SIG-M5 treated with dmso at 0.1 percent for 504 hours (cell line): ENCODE results near the gene PRSS23.
A peak's percentile ranks its signal among the peaks of the same experiment; 100 is the strongest.

Source experiments
- DNase-seq: peaks from one replicate; lab custom pipeline; 2025; ENCODE audit not compliant: unreplicated experiment; lab: John Stamatoyannopoulos, UW

Gene PRSS23

DNA sequence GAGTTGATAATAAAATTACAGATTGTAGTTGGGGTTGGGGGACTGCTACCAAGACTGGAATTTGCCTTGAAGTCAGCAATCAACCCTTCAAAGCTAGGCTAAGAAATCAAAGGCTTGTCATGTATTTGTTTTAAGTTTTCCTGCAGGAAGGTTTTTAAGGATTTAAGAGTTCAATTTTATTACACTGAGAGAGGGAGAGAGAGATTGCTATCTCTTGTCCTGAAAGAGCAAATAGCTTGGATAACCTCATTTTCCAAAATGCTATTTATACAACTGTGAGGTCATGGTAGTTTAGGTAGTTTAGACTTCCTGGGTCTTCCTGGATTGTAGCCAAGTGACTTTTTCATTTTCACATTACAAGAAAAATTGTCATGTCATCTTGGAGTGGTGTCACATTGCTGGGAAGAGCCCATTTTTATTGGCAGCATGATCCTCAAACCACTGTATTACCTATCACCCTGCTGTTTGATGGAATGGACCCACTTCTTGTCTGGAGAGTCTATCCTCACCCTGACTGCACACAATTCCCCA is 10.1 kb upstream of the PRSS23 start:
- DNase-seq: no peak

DNA sequence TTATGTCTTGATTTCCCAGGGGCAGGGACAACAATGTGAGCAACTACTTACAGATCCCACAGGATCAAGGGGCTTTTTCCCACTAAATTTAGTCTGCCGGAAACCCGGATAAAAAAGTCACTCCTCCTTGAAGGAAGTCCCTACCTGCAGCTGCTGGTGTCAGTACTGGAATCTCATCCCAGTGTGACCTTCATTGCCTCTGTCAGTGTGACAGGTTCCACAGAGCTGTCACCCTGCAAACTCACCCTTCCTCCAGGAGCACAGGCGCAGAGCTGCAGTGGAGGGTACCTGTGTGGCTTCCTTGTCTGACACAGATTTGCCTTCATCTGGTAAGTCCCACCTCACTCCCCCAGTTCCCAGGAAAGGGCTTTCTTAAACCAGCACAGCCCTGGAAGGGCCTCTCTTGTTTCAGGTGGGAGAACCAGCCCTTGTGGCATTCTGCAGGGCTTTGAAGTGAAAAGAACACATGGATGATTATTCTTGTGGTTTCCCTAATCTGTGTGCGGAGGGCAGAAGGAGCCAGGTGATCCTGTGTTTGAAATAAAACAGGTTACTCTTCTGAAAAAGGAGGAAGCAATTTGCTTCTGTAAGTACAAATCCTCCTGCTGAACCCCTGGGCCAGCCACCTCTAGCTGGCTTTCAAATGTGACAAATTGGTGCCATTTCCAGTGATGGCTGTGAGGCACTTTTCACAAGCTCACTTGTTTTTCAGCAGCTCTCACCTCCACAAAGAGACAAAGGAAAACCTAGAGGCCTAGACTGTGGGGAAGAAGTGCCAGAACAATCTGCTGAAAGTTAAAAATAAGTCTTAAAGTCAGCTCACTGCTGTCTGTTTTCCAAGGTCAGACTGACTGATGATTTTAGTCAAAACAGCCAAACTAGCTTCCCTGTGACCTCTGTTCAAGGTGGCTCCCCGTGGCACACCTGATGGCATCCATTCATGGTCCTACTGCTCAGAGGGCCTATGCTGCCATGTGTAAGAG is 9.2 kb upstream of the PRSS23 start:
- DNase-seq: no peak

DNA sequence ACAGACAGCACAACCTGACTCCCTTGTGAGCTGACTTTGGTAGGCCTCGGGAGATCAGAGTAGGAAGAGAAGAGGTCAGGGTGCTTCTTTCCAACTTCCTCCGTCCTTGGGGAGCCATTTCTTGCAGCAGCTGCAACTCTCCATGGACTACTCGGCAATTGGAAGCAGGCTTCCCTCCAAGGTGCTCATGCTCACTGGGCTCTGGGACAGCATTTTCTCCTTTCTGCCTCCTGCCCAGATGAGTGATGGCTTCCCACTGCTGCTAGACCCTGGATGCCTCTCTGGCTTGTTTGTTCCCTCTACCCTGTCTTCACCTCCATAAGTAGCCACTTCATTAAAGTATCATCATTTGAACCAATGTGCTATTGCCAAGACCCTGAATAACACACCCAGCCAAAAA is 8.2 kb upstream of the PRSS23 start:
- no peak for DNase-seq

DNA sequence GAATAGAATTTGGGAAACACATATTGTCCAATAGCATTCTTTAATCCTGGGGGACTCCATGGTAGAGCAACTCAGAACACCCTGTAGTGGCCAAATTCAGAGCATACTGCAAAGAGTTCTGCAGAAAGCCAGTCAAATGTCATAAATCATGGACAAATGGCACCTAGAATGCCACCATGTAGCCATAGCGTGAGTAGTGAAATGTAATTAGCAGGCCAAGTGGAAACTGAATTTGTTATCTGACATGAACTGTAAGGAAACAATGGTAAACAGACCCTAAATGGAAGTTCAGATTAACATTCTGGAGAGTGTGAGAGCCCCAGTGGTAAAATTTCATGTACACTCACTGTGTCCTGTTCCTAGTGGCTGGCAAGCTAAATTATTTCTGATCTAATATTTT is 7.0 kb upstream of the PRSS23 start:
- no peak for DNase-seq

DNA sequence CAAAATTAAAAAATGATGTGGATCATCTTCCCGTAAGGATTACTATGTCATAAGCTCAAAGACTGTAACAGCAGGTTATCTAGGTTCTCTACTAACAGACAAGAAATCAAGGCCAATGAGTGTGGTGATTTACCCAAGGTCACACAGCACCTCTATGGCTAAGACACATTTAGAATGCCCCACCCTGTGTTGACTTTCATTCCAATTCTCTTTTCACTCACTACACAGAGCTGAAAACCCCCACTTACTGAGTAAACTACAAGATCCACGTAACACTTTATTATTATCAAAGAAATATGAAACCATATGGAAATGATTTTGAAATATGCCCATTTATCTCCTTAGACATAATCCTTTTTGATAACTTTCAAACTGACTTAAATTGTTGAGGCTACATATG is 4.8 kb upstream of the PRSS23 start:
- DNase-seq: no peak

DNA sequence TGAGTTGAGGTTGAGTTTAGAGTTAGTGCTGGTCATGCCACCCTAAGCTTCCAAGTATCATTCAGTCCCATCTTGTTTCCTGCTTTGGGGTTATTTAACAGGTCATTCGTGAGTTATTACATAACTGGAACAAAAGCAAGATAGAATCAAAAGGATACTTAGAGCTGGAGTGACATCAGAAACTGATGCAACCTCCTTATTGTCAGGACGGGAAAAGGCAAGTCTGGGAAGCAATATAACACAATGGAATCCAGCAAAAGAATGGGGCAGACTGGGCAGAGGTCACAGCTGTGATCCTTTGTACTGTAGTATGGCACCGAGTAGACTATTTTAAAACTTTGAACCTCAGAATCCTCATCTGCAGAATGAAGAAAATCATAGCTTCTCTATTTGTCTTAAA is 4.4 kb upstream of the PRSS23 start:
- no peak for DNase-seq

DNA sequence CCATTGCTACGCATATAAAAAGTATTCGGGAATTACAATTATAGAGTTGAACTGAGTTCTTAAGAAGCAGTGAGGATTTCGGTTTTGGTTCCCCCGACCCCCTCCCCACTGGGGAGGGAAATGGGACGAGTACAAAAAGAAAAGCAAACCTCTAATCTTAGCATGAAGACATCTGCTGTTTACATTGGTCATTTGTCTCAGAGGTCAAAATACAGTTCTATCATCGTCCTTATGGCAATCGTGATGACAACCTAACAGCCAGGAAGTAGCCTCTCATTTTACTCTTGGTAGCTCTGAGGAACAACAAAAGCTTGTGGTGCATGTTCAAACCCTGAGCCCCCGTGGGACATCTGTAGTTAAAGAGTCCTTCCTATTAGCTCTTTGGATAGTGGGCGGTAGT is 3.2 kb upstream of the PRSS23 start:
- no peak for DNase-seq

DNA sequence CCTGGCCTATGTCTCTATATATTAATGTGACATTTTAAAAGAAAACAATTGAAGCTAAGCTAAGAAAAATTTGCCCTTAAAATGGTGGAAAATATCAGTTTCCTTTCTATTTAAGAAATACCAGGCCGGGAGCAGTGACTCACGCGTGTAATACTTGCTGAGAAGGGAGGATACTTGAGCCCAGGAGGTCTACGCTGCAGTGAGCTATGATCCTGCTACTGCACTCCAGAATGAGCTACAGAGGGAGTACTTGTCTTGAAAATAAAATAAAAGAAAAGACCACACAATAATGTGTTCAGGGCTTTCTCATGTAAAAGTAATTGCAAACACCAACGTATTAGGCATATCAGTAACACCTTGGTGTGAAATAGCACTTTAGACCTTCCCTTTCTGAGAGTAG is 1.4 kb upstream of the PRSS23 start:
- DNase-seq: no peak

DNA sequence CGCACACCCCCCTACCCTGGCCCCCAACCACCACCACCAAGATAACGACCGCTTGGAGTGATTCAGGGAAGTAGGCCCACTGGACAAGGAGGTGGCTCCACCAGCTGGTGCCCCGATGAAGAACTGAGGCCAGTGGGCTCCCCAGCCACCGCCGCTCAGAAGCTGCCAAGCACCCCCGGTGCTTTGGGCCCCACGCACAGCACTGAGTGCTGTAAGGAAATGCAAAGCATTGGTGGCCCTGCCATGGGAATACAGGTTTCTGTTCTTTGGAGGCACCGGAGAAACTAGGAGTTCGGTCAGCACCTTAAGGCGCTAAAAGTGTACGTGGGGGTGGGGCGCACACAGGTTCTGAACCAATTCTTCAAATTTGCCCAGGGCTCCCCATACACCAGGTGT is 664 bp upstream of the PRSS23 start:
- no peak for DNase-seq

DNA sequence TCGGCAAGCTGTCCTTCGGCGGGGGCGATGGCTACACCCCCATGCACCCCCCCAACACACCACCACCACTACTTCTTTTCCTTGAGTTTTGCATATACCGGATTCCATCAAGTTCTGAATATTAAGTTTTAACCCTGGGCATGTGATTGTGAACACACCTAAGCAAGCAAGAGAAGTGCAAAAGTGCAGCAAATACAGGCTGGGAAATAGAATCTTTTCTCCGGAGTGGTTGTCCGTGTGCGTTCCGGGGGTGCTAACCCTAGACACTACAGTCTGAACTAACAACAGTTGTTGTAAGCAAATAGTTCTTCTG is 574 bp downstream of the PRSS23 start:
- DNase-seq: no peak

DNA sequence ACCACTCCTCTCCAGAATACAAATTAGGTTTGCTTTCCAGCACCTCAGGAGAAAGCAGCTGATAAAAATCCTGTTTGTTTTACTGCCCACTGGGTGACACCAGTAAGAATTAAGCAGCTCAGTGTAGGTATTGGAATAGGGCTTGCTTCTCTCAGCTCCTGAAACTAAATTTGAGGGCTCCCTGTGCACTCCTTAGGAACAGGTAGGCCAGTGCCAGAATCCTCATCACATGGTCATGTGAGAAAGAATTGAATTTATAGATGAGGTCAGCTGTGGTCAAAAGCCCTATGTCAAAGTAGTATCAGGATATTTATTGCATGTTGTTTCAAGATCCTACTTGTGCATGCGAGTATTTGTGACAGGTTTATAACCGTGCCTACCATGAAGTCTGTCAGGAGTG is 1.0 kb downstream of the PRSS23 start:
- no peak for DNase-seq

DNA sequence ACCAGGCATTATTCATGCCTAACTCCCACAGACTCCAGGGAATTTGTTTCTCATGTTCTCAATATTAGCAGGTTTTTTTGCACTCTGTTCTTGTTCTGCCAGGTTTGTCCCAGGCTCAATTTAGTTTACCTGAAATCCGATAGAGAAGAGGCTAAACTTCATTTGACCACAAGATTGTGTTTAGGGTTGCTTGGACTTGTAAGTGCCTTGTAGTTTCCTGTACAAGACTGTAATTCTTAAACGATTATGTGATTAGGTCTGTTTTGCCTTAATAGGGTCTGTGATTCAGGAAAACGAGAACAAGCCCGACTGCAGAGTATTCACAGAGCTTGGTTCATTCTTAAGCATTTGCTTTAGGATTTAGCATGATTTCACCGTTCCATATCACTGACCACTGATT is 1.8 kb downstream of the PRSS23 start:
- no peak for DNase-seq

DNA sequence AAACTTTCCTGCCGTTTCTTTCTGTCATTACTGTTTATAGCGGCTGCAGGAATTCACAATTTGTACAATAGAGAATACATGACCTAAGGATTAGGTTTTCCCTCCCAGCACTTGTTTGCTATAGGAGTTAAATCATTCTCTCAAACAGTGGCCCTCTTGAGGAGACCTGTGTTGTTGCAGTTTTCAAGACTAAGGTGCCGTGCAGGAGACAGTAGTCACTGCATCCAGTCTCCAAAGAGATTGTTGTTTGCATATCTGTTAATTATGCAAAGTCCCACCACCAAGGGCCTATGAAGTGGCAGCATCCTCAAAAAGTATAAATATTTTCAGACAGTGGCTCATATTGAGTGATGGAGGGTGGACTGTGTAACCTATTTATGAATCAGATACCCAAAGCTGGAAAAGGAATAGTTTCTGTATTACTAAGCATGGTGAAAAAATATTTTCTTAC is 2.3 kb downstream of the PRSS23 start:
- DNase-seq: peak; percentile 56

DNA sequence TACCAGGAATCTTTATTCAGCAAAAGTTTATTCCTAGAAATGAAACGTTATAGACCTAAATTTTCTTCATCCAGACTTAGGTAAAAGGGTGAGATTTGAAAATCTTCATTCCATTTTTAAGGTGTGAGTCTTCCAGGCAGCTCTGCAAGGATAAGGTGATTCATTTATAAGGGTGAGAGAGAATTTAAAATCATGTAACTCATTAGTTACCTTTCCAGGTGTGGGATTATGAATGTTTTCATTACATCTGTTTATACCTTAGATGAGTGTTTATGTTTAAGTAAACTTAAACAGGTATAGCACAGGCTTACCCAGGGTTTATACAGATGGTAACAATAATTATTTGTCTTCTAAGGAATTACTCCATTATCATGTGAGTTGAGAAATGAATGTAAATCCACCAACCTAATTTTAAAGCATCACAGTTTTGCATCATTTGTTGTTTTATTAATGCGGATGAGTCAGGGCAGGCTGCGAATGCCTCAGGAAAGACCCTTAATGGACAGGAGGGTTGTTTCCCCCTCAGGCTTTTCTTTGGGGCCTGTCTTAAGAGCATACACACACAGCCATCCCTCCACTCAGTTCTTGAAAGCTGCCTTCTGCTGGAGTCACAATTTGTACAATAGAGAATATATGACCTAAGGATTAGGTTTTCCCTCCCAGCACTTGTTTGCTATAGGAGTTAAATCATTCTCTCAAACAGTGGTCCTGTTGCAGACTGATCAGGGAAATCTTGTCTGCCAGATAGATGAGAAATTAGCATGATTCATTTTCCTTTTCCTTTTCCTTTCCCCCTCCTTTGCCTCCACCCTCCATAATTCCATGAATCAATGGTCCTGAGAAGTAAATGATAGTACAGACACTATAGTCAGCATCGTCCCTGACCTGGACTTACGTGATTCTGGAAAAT is 3.0 kb downstream of the PRSS23 start:
- no peak for DNase-seq

DNA sequence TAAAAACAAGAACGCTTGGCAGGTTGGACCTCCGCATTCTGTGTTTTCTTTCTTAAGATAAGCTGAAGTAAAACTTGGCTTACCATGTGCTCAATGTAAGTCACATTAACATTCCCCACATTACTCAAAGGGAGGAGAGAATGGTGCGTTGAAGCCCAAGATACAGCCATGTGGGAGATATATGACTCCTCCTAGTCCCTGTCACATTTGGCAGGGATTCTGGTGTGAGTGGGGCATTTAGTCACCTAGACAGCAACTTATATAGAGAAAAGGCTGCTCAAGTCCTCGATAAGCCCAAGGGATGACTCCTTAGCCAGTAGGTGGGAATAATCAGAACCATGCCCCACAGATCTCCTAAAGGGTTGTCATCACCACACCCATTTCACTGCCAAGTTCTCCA is 4.6 kb downstream of the PRSS23 start:
- DNase-seq: no peak

DNA sequence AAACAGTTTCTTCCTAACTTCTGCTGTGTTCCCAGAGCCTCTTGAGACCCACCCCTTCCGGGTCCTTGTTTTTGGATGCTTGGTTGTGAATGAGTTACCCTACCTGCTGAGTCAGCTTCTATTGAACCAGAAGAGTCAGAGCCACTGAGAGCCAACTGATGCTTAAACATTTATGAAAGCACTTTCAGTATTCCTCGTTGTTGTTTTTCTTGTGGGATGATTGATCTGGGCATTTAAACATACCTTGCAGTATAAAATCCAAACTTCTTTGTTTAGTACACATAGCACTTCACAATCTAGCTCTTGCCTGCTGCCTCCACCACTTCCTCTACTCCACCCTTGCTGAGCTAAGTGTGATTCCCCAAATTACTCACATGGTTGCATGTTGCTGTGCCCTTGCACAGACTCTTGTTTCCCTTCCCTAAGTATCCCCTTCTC is 5.5 kb downstream of the PRSS23 start:
- peak; percentile 10 for DNase-seq

DNA sequence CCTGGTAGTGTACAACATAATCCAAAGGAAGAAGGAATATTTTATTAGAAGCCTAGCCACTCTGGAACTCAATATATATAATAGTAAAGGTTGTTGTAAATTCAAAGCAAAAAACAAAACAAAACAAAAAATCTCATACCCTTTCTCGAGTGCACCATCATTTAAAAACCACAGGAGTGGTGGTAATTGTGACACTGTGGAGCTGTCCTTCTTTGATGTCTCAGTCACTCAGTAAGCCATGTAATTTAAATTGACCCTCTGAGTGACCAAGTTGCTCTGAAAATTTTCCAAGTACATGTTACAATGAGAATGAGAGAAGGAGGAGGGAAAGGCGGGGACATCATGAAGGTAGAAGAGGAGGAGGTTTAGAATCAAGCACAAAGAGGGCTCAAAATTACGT is 6.6 kb downstream of the PRSS23 start:
- no peak for DNase-seq

DNA sequence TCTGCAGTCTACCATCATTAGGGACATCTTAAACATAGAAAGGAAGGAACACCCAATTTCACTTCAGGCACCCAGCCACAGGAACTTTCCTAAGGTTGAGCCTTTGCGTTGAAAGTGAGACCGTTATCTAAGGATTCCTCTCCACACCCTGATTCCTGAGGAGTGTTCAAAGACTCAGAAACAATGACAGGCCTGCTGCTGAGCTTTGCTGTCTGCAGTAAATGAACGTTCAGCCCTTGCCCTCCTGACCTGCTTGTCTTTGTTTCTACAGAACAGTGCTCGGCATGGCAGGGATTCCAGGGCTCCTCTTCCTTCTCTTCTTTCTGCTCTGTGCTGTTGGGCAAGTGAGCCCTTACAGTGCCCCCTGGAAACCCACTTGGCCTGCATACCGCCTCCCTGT is 7.0 kb downstream of the PRSS23 start:
- DNase-seq: no peak

DNA sequence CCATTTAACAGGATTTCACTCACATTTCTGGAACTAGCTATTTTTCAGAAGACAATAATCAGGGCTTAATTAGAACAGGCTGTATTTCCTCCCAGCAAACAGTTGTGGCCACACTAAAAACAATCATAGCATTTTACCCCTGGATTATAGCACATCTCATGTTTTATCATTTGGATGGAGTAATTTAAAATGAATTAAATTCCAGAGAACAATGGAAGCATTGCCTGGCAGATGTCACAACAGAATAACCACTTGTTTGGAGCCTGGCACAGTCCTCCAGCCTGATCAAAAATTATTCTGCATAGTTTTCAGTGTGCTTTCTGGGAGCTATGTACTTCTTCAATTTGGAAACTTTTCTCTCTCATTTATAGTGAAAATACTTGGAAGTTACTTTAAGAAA is 9.2 kb downstream of the PRSS23 start:
- no peak for DNase-seq

DNA sequence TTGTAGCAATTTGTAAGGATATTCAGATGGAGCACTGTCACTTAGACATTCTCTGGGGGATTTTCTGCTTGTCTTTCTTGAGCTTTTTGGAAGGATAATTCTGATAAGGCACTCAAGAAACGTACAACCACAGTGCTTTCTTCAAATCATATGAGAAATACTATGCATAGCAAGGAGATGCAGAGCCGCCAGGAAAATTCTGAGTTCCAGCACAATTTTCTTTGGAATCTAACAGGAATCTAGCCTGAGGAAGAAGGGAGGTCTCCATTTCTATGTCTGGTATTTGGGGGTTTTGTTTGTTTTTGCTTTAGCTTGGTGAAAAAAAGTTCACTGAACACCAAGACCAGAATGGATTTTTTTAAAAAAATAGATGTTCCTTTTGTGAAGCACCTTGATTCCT is 9.9 kb downstream of the PRSS23 start:
- no peak for DNase-seq

DNA sequence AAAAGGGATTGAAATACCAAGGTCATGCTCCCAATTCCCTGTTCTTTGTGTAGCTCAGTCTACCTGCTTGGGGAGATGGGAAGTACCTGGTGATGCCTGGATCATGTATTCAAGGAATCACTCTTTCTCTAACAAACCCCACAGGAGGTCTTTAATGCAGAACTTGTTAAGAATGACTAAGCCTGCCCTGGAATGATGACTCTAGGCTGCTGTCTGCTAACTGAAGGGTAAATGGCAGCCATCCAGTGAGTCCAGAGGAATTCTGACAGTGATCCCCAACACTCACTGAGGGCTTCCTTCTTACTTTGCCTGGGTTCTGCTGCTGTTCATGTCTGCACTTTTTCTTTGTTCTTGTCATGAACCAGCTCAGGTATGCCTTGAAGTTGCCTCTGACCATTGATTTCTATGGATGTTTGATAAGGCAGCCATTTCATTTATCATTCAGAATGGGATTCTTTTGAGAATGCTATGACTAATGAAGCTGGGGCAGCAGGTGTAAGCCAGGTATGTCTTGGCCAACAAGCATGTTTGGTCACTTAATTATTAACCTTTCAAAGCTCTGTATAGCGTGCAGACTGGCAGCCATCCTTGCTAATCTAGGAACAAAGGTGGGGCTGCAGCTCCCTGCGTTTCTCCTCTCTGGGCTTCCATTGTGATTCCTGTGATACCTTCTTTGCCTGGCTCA is 11.4 kb downstream of the PRSS23 start:
- no peak for DNase-seq
